PFSK-1 (cell line): ENCODE data around the gene CNIH3.

Source experiments
- POLR2AphosphoS5 ChIP-seq: IDR thresholded peaks from 2 replicates; pipeline ENCODE4 v1.6.1; 2012; ENCODE audit warnings: low read depth, mild to moderate bottlenecking, control low read depth, low read length, moderate library complexity
- REST ChIP-seq, 2 experiments: IDR thresholded peaks; 2 replicates each; pipeline versions ENCODE4 v1.6.1 to v1.8.0; 2011 to 2012; ENCODE audit warnings: low read depth in 2 of 2, low read length in 2 of 2, control low read depth in 1 of 2, inconsistent platforms in 1 of 2, mild to moderate bottlenecking in 1 of 2, moderate library complexity in 1 of 2; ENCODE audit not compliant: insufficient read depth in 1 of 2
- TAF1 ChIP-seq: IDR thresholded peaks from 2 replicates; pipeline ENCODE4 v1.6.1; 2012; ENCODE audit warnings: low read length, control low read depth, borderline replicate concordance; ENCODE audit not compliant: insufficient read depth

GRCh38 chr1:224761245-224761644, 145.1 kb downstream of the CNIH3 start:
- TF ChIP-seq TAF1: no peak
- no peak for TF ChIP-seq REST (IDR thresholded peaks at IDR 0.05; ENCODE audit: insufficient read depth in 1 of 2, low read depth in 2 of 2, low read length in 2 of 2)
- no peak for TF ChIP-seq POLR2AphosphoS5
